ENCODE measurements around the gene PKN3. TPM values are rescaled to one million over a fixed set of nuclear protein-coding genes. Genes with fewer than 3 reads are reported as not detected.

Gene PKN3
- total RNA-seq, 1 donor from 2014 or later = 3.1 TPM

GRCh38 chr9:128689293-128689774 is 13.0 kb upstream of the PKN3 start:
- FAIRE-seq (no peak), DNase-seq (ENCODE audit: low read depth) (no peak)
- Histone ChIP-seq H3K27ac (ENCODE audit: low read depth, low read length) (peak overlapping the region; percentile 58), H3K9me3 (ENCODE audit: insufficient read depth, low read depth, low read length) (no peaks in the 10 kb centered on the region), H3K4me2 (ENCODE audit: low read length) (peak overlapping the region; percentile 45), H3K27me3 (ENCODE audit: insufficient read depth, low read length) (no peaks in the 10 kb centered on the region), H4K20me1 (ENCODE audit: insufficient read depth, low read length) (peaks cover 43% of the 10 kb centered on the region), H3K79me2 (ENCODE audit: insufficient read depth, low read length) (peaks cover 39% of the 10 kb centered on the region), H3K4me3 (ENCODE audit: insufficient read depth, low read depth, low read length) (peak overlapping the region; percentile 56), H3K36me3 (ENCODE audit: insufficient read depth, low read length) (peaks cover 30% of the 10 kb centered on the region), H2AFZ (ENCODE audit: low read depth, low read length) (no peak overlapping the region), H3K9ac (ENCODE audit: low read length) (peak overlapping the region; percentile 79), H3K4me1 (ENCODE audit: insufficient read depth, low read length) (peaks cover 21% of the 10 kb centered on the region)
- Mint-ChIP-seq H3K4me1 (ENCODE audit: low read depth, unreplicated experiment) (peaks cover 36% of the 10 kb centered on the region), H3K36me3 (ENCODE audit: low read depth, unreplicated experiment) (peaks cover 13% of the 10 kb centered on the region), H3K9me3 (ENCODE audit: unreplicated experiment) (no peaks in the 10 kb centered on the region), H3K27ac (ENCODE audit: unreplicated experiment) (no peak overlapping the region), H3K27me3 (ENCODE audit: low read depth, unreplicated experiment) (no peaks in the 10 kb centered on the region), H3K4me3 (ENCODE audit: unreplicated experiment) (no peak overlapping the region)
- TF ChIP-seq CTCF (IDR thresholded peaks at IDR 0.05; ENCODE audit: insufficient read depth, low read depth, low read length) (no peak), EZH2 (IDR thresholded peaks at IDR 0.05; ENCODE audit: insufficient read depth, low read length) (no peak)

- H3K9me3 ChIP-seq (ENCODE audit: insufficient read depth, low read depth, low read length) = no peaks in the 10 kb centered on the region
- peaks cover 46% of the 10 kb centered on the region for H4K20me1 ChIP-seq (ENCODE audit: insufficient read depth, low read length)
- peaks cover 13% of the 10 kb centered on the region for H3K36me3 Mint-ChIP-seq (ENCODE audit: low read depth, unreplicated experiment)
Observed at GRCh38 chr9:128689820-128690683, 12.3 kb upstream of the PKN3 start.

More at GRCh38 chr9:128689820-128690683, 12.3 kb upstream of the PKN3 start:
- Mint-ChIP-seq H3K4me1 (ENCODE audit: low read depth, unreplicated experiment) (peaks cover 31% of the 10 kb centered on the region), H3K9me3 (ENCODE audit: unreplicated experiment) (no peaks in the 10 kb centered on the region), H3K4me3 (ENCODE audit: unreplicated experiment) (peak overlapping the region; percentile 99), H3K27me3 (ENCODE audit: low read depth, unreplicated experiment) (no peaks in the 10 kb centered on the region), H3K27ac (ENCODE audit: unreplicated experiment) (peak overlapping the region; percentile 98)
- FAIRE-seq (no peak), DNase-seq (ENCODE audit: low read depth) (no peak)
- TF ChIP-seq EZH2 (IDR thresholded peaks at IDR 0.05; ENCODE audit: insufficient read depth, low read length) = no peak
- no peak for TF ChIP-seq CTCF (IDR thresholded peaks at IDR 0.05; ENCODE audit: insufficient read depth, low read depth, low read length)
- H3K36me3 ChIP-seq (ENCODE audit: insufficient read depth, low read length) = peaks cover 32% of the 10 kb centered on the region
- peak overlapping the region; percentile 97 for H3K4me2 ChIP-seq (ENCODE audit: low read length)
- H3K4me3 ChIP-seq (ENCODE audit: insufficient read depth, low read depth, low read length) = peak overlapping the region; percentile 96
- H3K9ac ChIP-seq (ENCODE audit: low read length) = peak overlapping the region; percentile 93
- H3K27me3 ChIP-seq (ENCODE audit: insufficient read depth, low read length) = no peaks in the 10 kb centered on the region
- peak overlapping the region; percentile 54 for H3K27ac ChIP-seq (ENCODE audit: low read depth, low read length)
- no peak overlapping the region for H2AFZ ChIP-seq (ENCODE audit: low read depth, low read length)
- peaks cover 14% of the 10 kb centered on the region for H3K4me1 ChIP-seq (ENCODE audit: insufficient read depth, low read length)
- H3K79me2 ChIP-seq (ENCODE audit: insufficient read depth, low read length) = peaks cover 35% of the 10 kb centered on the region
